ENCODE results near the gene WBP2. TPM values are rescaled to one million over a fixed set of nuclear protein-coding genes. Genes with fewer than 3 reads are reported as not detected.

The WBP2 gene
- total and polyA plus RNA-seq, 2 of the 13 experiments (the other 11 are each of a cell fraction or from before 2014, with no cell fraction given) = 29.2 to 29.5 TPM

DNA sequence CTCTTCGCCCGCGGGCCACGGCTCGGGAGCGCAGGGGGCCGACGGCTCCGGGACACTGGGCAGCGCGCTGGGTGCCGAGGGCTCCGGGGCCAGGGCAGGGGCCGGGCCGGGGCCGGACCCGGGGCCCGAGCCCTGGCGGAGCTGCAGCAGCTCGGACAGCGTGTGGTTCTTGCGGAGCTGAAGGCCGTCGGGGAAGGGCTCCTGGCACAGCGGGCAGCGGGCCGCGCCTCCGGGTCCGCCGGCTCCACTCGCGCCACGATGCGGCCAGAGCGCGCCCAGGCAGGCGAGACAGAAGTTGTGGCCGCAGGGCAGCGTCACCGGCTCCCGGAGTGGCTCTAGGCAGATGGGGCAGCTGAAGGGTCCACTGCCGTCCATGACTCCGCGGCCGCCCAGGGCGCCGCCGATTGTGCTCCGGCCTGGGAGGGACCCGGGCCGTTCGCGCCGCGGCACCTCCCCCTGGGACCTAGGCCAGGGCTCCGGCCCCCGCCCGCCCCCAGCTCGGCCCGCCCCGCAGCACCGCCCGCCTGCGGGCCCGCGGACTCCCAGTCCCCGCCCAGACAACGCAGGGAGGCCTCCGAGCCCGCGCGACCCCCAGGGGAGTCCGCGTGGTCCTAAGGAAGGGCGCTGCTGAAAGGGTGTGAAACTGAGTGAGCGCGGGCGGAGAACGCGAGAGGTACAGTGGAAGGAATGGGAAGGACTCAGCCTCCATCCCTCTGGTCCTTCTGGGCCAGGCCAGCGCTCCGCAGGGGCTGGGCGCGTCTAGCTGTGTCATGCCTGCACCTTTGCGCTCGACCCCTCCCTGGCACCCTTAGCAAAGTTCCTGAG is 23.3 kb upstream of the WBP2 start, which contains the start of gene TRIM47 (continued):
- TF ChIP-seq ZNF775 (CRISPR knock-in tag; IDR thresholded peaks at IDR 0.05; ENCODE audit: borderline replicate concordance) = 0 out of 2 replicates have a peak, but pooled peaks have one; percentile 84
- TF ChIP-seq SP5 (CRISPR knock-in tag; IDR thresholded peaks at IDR 0.05; ENCODE audit: borderline replicate concordance, low read depth) = peak; percentile 75
- no peak for TF ChIP-seq SCMH1 (CRISPR knock-in tag; IDR thresholded peaks at IDR 0.05; ENCODE audit: borderline replicate concordance)
- TF ChIP-seq E2F1 (CRISPR knock-in tag; IDR thresholded peaks at IDR 0.05) = peak; percentile 72; the same call in 1 of the 2 replicates
- TF ChIP-seq ZNF205 (CRISPR knock-in tag; IDR thresholded peaks at IDR 0.05) = peak; percentile 81
- no peak; the same call in none of the 2 replicates for TF ChIP-seq PITX1 (CRISPR knock-in tag; IDR thresholded peaks at IDR 0.05)
- 0 out of 2 replicates have a peak, but pooled peaks have one; percentile 41 for TF ChIP-seq CHD4 (IDR thresholded peaks at IDR 0.05; ENCODE audit: borderline replicate concordance, low read length)
- TF ChIP-seq ARNT2 (CRISPR knock-in tag; IDR thresholded peaks at IDR 0.05; ENCODE audit: low read depth) = peak; percentile 61; the same call in 1 of the 2 replicates
- TF ChIP-seq, protein P1, sequence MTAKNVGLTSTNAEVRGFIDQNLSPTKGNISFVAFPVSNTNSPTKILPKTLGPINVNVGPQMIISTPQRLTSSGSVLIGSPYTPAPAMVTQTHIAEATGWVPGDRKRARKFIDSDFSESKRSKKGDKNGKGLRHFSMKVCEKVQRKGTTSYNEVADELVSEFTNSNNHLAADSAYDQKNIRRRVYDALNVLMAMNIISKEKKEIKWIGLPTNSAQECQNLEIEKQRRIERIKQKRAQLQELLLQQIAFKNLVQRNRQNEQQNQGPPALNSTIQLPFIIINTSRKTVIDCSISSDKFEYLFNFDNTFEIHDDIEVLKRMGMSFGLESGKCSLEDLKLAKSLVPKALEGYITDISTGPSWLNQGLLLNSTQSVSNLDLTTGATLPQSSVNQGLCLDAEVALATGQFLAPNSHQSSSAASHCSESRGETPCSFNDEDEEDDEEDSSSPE (CRISPR knock-in tag; IDR thresholded peaks at IDR 0.05) = peak; percentile 87
- peak; percentile 98 for TF ChIP-seq ZNF777 (CRISPR knock-in tag; IDR thresholded peaks at IDR 0.05)
- no peak for TF ChIP-seq HNF1A (IDR thresholded peaks at IDR 0.05; ENCODE audit: low read depth)
- peak; percentile 60; the same call in 1 of the 2 replicates for TF ChIP-seq HNF1A (CRISPR knock-in tag; IDR thresholded peaks at IDR 0.05; ENCODE audit: borderline replicate concordance)
- TF ChIP-seq IRX3 (CRISPR knock-in tag; IDR thresholded peaks at IDR 0.05; ENCODE audit: borderline replicate concordance, low read depth) = no peak
- TF ChIP-seq NFE2L1 (CRISPR knock-in tag; IDR thresholded peaks at IDR 0.05; ENCODE audit: borderline replicate concordance) = no peak; the same call in 1 of the 2 replicates
- TF ChIP-seq, protein P2, sequence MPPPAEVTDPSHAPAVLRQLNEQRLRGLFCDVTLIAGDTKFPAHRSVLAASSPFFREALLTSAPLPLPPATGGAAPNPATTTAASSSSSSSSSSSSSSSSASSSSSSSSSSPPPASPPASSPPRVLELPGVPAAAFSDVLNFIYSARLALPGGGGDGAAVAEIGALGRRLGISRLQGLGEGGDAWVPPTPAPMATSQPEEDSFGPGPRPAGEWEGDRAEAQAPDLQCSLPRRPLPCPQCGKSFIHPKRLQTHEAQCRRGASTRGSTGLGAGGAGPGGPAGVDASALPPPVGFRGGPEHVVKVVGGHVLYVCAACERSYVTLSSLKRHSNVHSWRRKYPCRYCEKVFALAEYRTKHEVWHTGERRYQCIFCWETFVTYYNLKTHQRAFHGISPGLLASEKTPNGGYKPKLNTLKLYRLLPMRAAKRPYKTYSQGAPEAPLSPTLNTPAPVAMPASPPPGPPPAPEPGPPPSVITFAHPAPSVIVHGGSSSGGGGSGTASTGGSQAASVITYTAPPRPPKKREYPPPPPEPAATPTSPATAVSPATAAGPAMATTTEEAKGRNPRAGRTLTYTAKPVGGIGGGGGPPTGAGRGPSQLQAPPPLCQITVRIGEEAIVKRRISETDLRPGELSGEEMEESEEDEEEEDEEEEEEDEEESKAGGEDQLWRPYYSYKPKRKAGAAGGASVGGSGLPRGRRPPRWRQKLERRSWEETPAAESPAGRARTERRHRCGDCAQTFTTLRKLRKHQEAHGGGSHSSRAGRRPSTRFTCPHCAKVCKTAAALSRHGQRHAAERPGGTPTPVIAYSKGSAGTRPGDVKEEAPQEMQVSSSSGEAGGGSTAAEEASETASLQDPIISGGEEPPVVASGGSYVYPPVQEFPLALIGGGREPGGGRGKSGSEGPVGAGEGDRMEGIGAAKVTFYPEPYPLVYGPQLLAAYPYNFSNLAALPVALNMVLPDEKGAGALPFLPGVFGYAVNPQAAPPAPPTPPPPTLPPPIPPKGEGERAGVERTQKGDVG (CRISPR knock-in tag; IDR thresholded peaks at IDR 0.05; ENCODE audit: borderline replicate concordance) = peak; percentile 82; the same call in 1 of the 2 replicates
- TF ChIP-seq ZSCAN9 (CRISPR knock-in tag; IDR thresholded peaks at IDR 0.05; ENCODE audit: borderline replicate concordance) = peak; percentile 29; the same call in 1 of the 2 replicates
- peak; percentile 54 for TF ChIP-seq ZNF143 (CRISPR knock-in tag; IDR thresholded peaks at IDR 0.05)
- peak; percentile 73; the same call in 1 of the 2 replicates for TF ChIP-seq ZC3H4 (CRISPR knock-in tag; IDR thresholded peaks at IDR 0.05; ENCODE audit: borderline replicate concordance)

All from HepG2 (cell line).